ENCODE data around the gene RFX7.

RFX7 gene

GRCh38 chr15:56074481-56075265 is 169.0 kb downstream of the RFX7 start:
- no peak overlapping the region for H3K4me3 ChIP-seq (ENCODE audit: low read depth, low read length)
- no peak overlapping the region for H3K27ac ChIP-seq
- in situ Hi-C loops (cut with HindIII; ENCODE audit: low pct_ligation_motif_present, low sequenced_read_pairs) = no loop called here
- TF ChIP-seq CTCF (IDR thresholded peaks at IDR 0.05; ENCODE audit: low read depth, low read length, missing control alignments) = no peak
- DNase-seq = no peak
- no peaks in the 10 kb centered on the region for H3K27me3 ChIP-seq (replicated peaks)
- H3K36me3 ChIP-seq (replicated peaks) = no peaks in the 10 kb centered on the region

GRCh38 chr15:56064152-56064551 is 179.5 kb downstream of the RFX7 start:
- no peak overlapping the region for H3K27ac ChIP-seq
- no peaks in the 10 kb centered on the region for H3K36me3 ChIP-seq (replicated peaks)
- no peak for DNase-seq
- no peak overlapping the region for H3K4me3 ChIP-seq (ENCODE audit: low read depth, low read length)
- in situ Hi-C loops (cut with HindIII; ENCODE audit: low pct_ligation_motif_present, low sequenced_read_pairs) = no loop called here
- no peaks in the 10 kb centered on the region for H3K27me3 ChIP-seq (replicated peaks)
- TF ChIP-seq CTCF (IDR thresholded peaks at IDR 0.05; ENCODE audit: low read depth, low read length, missing control alignments) = no peak

- in situ Hi-C loops (cut with HindIII; ENCODE audit: low pct_ligation_motif_present, low sequenced_read_pairs) = no loop called here
Observed at GRCh38 chr15:56059716-56060115, 184.0 kb downstream of the RFX7 start.

GRCh38 chr15:56058986-56059385 is 184.7 kb downstream of the RFX7 start:
- H3K4me3 ChIP-seq (ENCODE audit: low read depth, low read length) = no peak overlapping the region
- TF ChIP-seq CTCF (IDR thresholded peaks at IDR 0.05; ENCODE audit: low read depth, low read length, missing control alignments) = no peak
- in situ Hi-C loops (cut with HindIII; ENCODE audit: low pct_ligation_motif_present, low sequenced_read_pairs) = no loop called here
- no peak for DNase-seq
- no peak overlapping the region for H3K27ac ChIP-seq
- H3K27me3 ChIP-seq (replicated peaks) = no peaks in the 10 kb centered on the region
- H3K36me3 ChIP-seq (replicated peaks) = no peaks in the 10 kb centered on the region

More at GRCh38 chr15:56059716-56060115, 184.0 kb downstream of the RFX7 start:
- TF ChIP-seq CTCF (IDR thresholded peaks at IDR 0.05; ENCODE audit: low read depth, low read length, missing control alignments) = no peak
- DNase-seq = no peak
- Histone ChIP-seq H3K36me3 (replicated peaks) (no peaks in the 10 kb centered on the region), H3K27me3 (replicated peaks) (no peaks in the 10 kb centered on the region), H3K27ac (no peak overlapping the region), H3K4me3 (ENCODE audit: low read depth, low read length) (no peak overlapping the region)

- Histone ChIP-seq H3K27me3 (replicated peaks) (no peaks in the 10 kb centered on the region), H3K36me3 (replicated peaks) (no peaks in the 10 kb centered on the region), H3K27ac (no peak overlapping the region), H3K4me3 (ENCODE audit: low read depth, low read length) (no peak overlapping the region)
- in situ Hi-C loops (cut with HindIII; ENCODE audit: low pct_ligation_motif_present, low sequenced_read_pairs) = no loop called here
- no peak for TF ChIP-seq CTCF (IDR thresholded peaks at IDR 0.05; ENCODE audit: low read depth, low read length, missing control alignments)
- no peak for DNase-seq
Observed at GRCh38 chr15:56056626-56057025, 187.1 kb downstream of the RFX7 start.

GRCh38 chr15:56053046-56053400 is 190.7 kb downstream of the RFX7 start:
- no peak for TF ChIP-seq CTCF (IDR thresholded peaks at IDR 0.05; ENCODE audit: low read depth, low read length, missing control alignments)
- Histone ChIP-seq H3K27me3 (replicated peaks) (no peaks in the 10 kb centered on the region), H3K4me3 (ENCODE audit: low read depth, low read length) (no peak overlapping the region), H3K27ac (no peak overlapping the region), H3K36me3 (replicated peaks) (no peaks in the 10 kb centered on the region)
- DNase-seq = no peak
- in situ Hi-C loops (cut with HindIII; ENCODE audit: low pct_ligation_motif_present, low sequenced_read_pairs) = no loop called here

Data from brain microvascular endothelial cell (primary cell).